ENCODE data around the gene XPOT. TPM values are rescaled to one million over a fixed set of nuclear protein-coding genes. Genes with fewer than 3 reads are reported as not detected.
A peak's percentile ranks its signal among the peaks of the same experiment; 100 is the strongest.

The XPOT gene
- total RNA-seq, 1 donor from 2014 or later: 72.8 TPM

GRCh38 chr12:64428956-64429355, 24.8 kb downstream of the XPOT start:
- no peak for DNase-seq (ENCODE audit: extremely low spot score, unreplicated experiment)
- Mint-ChIP-seq H3K4me1 (ENCODE audit: unreplicated experiment) (no peaks in the 10 kb centered on the region), H3K27ac (no peak overlapping the region), H3K27me3 (no peaks in the 10 kb centered on the region), H3K4me3 (no peak overlapping the region), H3K36me3 (peaks cover 54% of the 10 kb centered on the region), H3K9me3 (no peaks in the 10 kb centered on the region)
- TF ChIP-seq CTCF (conservative IDR thresholded peaks at IDR 0.05): no peak

GRCh38 chr12:64430886-64431285, 26.7 kb downstream of the XPOT start:
- peaks cover 46% of the 10 kb centered on the region for H3K36me3 Mint-ChIP-seq
- no peak for DNase-seq (ENCODE audit: extremely low spot score, unreplicated experiment)
- H3K4me3 Mint-ChIP-seq: peak overlapping the region; percentile 24
- no peak for TF ChIP-seq CTCF (conservative IDR thresholded peaks at IDR 0.05)
- no peaks in the 10 kb centered on the region for H3K4me1 Mint-ChIP-seq (ENCODE audit: unreplicated experiment)
- H3K27ac Mint-ChIP-seq: no peak overlapping the region
- H3K9me3 Mint-ChIP-seq: no peaks in the 10 kb centered on the region
- H3K27me3 Mint-ChIP-seq: no peaks in the 10 kb centered on the region

GRCh38 chr12:64431791-64432190, 27.6 kb downstream of the XPOT start:
- no peaks in the 10 kb centered on the region for H3K9me3 Mint-ChIP-seq
- H3K4me3 Mint-ChIP-seq: no peak overlapping the region
- H3K27ac Mint-ChIP-seq: no peak overlapping the region
- no peaks in the 10 kb centered on the region for H3K4me1 Mint-ChIP-seq (ENCODE audit: unreplicated experiment)
- DNase-seq (ENCODE audit: extremely low spot score, unreplicated experiment): no peak
- no peaks in the 10 kb centered on the region for H3K27me3 Mint-ChIP-seq
- H3K36me3 Mint-ChIP-seq: peaks cover 48% of the 10 kb centered on the region
- no peak for TF ChIP-seq CTCF (conservative IDR thresholded peaks at IDR 0.05)

GRCh38 chr12:64433915-64434314, 29.7 kb downstream of the XPOT start:
- Mint-ChIP-seq H3K27me3 (no peaks in the 10 kb centered on the region), H3K27ac (no peak overlapping the region), H3K36me3 (peaks cover 52% of the 10 kb centered on the region), H3K4me1 (ENCODE audit: unreplicated experiment) (no peaks in the 10 kb centered on the region), H3K9me3 (no peaks in the 10 kb centered on the region), H3K4me3 (no peak overlapping the region)
- no peak for DNase-seq (ENCODE audit: extremely low spot score, unreplicated experiment)
- TF ChIP-seq CTCF (conservative IDR thresholded peaks at IDR 0.05): no peak

GRCh38 chr12:64440100-64440499, 35.9 kb downstream of the XPOT start:
- Mint-ChIP-seq H3K36me3 (peaks cover 44% of the 10 kb centered on the region), H3K9me3 (no peaks in the 10 kb centered on the region), H3K4me1 (ENCODE audit: unreplicated experiment) (no peaks in the 10 kb centered on the region), H3K27me3 (no peaks in the 10 kb centered on the region), H3K27ac (no peak overlapping the region), H3K4me3 (no peak overlapping the region)
- no peak for DNase-seq (ENCODE audit: extremely low spot score, unreplicated experiment)
- no peak for TF ChIP-seq CTCF (conservative IDR thresholded peaks at IDR 0.05)

- no peaks in the 10 kb centered on the region for H3K9me3 Mint-ChIP-seq
- H3K4me1 Mint-ChIP-seq (ENCODE audit: unreplicated experiment): peaks cover 3% of the 10 kb centered on the region
- peaks cover 26% of the 10 kb centered on the region for H3K36me3 Mint-ChIP-seq
- H3K27ac Mint-ChIP-seq: no peak overlapping the region
- no peak overlapping the region for H3K4me3 Mint-ChIP-seq
- no peak for TF ChIP-seq CTCF (conservative IDR thresholded peaks at IDR 0.05)
- no peaks in the 10 kb centered on the region for H3K27me3 Mint-ChIP-seq
- DNase-seq (ENCODE audit: extremely low spot score, unreplicated experiment): no peak
Observed at GRCh38 chr12:64445490-64445889, 41.3 kb downstream of the XPOT start.
